HepG2 (cell line): ENCODE results near the gene SHQ1. TPM values are rescaled to one million over a fixed set of nuclear protein-coding genes. Genes with fewer than 3 reads are reported as not detected.

Experiments used
- ATAC-seq: fragments of 200-7000 bp; cut with Tn5 transposase; 3 replicates; pipeline ENCODE4 v1.9.1; 2020; ENCODE audit warnings: mild to moderate bottlenecking, moderate library complexity
- BruUV-seq: library from RNA; stranded (reverse); fragments of 400-500 nt; replicated peaks from 2 replicates; lab custom pipeline; 2021; lab: Mats Ljungman, UMichigan
- CTCF ChIA-PET: fragments of 300-600 bp; formaldehyde crosslinking; extraction: SDS; loops from one replicate; lab custom pipeline; 2021; ENCODE audit warnings: low total read pairs, inconsistent platforms, low intra/inter-chr PET ratio; lab: Yijun Ruan, JAX
- POLR2A ChIA-PET: fragments of 350-600 bp; sonication (Branson Sonifier 250); formaldehyde crosslinking; loops from one replicate; lab custom pipeline; 2020; ENCODE audit warnings: antibody characterized with exemption, inconsistent platforms; lab: Yijun Ruan, JAX
- DNase-seq: peaks from one replicate; pipeline ENCODE4 v3.0.0-alpha.2; 2015; ENCODE audit warnings: low spot score
- FAIRE-seq: peaks from 3 replicates; lab custom pipeline; 2011; peaks lifted over from hg19 to GRCh38; lab: Jason Lieb, UNC
- H2AFZ ChIP-seq: one replicate; pipeline ENCODE4 v1.6.1; 2011; ENCODE audit warnings: low read length, inconsistent platforms
- H3K27ac ChIP-seq: fragments of 300-600 bp; 3 replicates; pipeline ENCODE4 v1.8.0; 2011; ENCODE audit warnings: mixed run types, mild to moderate bottlenecking, mixed read lengths, low read length, inconsistent platforms; ENCODE audit not compliant: insufficient read depth; ENCODE audit errors: extremely low read length
- H3K27me3 ChIP-seq, 2 experiments: fragments of 200-600 bp in 1 of 2; 2 replicates in 1 of 2; 3 replicates in 1 of 2; pipeline versions ENCODE4 v1.6.0 to v1.8.0; 2011; ENCODE audit warnings: low read length in 2 of 2, mild to moderate bottlenecking in 2 of 2, moderate library complexity in 2 of 2, inconsistent platforms in 1 of 2; ENCODE audit not compliant: insufficient read depth in 2 of 2, control insufficient read depth in 1 of 2
- H3K36me3 ChIP-seq, 2 experiments: fragments of 200-600 bp in 1 of 2; replicated peaks in 1 of 2; 2 replicates in 1 of 2; 3 replicates in 1 of 2; pipeline versions ENCODE4 v1.5.1 to v1.8.0; 2011; ENCODE audit warnings: low read length in 2 of 2, inconsistent platforms in 1 of 2; ENCODE audit not compliant: insufficient read depth in 2 of 2, control insufficient read depth in 1 of 2
- H3K4me1 ChIP-seq: 2 replicates; pipeline ENCODE4 v1.5.1; 2012; ENCODE audit warnings: low read length, inconsistent platforms; ENCODE audit not compliant: insufficient read depth
- H3K4me2 ChIP-seq: 2 replicates; pipeline ENCODE4 v1.6.0; 2011; ENCODE audit warnings: low read depth, low read length, inconsistent platforms
- H3K4me3 ChIP-seq, 3 experiments: fragments of 200-600 bp in 1 of 3; sonication (generic), shearing (Covaris generic) in 1 of 3; replicated peaks in 1 of 3; 2 replicates each; pipeline ENCODE4 v1.5.1; 2011 to 2016; ENCODE audit warnings: low read length in 3 of 3, inconsistent platforms in 2 of 3, low read depth in 2 of 3, mild to moderate bottlenecking in 2 of 3, control low read depth in 1 of 3, mixed read lengths in 1 of 3; ENCODE audit not compliant: insufficient read depth in 1 of 3
- H3K79me2 ChIP-seq: one replicate; pipeline ENCODE4 v1.6.1; 2011; ENCODE audit warnings: low read length, inconsistent platforms; ENCODE audit not compliant: insufficient read depth
- H3K9ac ChIP-seq: 2 replicates; pipeline ENCODE4 v1.6.0; 2011; ENCODE audit warnings: mild to moderate bottlenecking, low read depth, low read length, inconsistent platforms; ENCODE audit not compliant: insufficient read depth
- H3K9me3 ChIP-seq: 2 replicates; pipeline ENCODE4 v1.5.1; 2012; ENCODE audit warnings: mild to moderate bottlenecking, low read length
- H4K20me1 ChIP-seq: 2 replicates; pipeline ENCODE4 v1.6.0; 2011; ENCODE audit warnings: inconsistent platforms, mild to moderate bottlenecking, low read length, moderate library complexity; ENCODE audit not compliant: insufficient read depth
- EZH2 ChIP-seq: conservative IDR thresholded peaks from 2 replicates; pipeline ENCODE4 v1.6.1; 2012; ENCODE audit warnings: mild to moderate bottlenecking, low read depth, low read length, moderate library complexity
- FIP1L1 ChIP-seq: fragments of 200-400 bp; formaldehyde crosslinking; IDR thresholded peaks from 2 replicates; pipeline ENCODE4 v1.6.1; 2018; ENCODE audit warnings: low read depth, mild to moderate bottlenecking, low read length, moderate library complexity, borderline replicate concordance; ENCODE audit not compliant: insufficient read depth
- KLF13 ChIP-seq: sonication (generic); formaldehyde crosslinking; IDR thresholded peaks from 2 replicates; pipeline ENCODE4 v1.4.0; 2020; ENCODE audit warnings: mild to moderate bottlenecking, missing genetic modification reagents
- NR2C2 ChIP-seq: sonication (generic); formaldehyde crosslinking; IDR thresholded peaks from 2 replicates; pipeline ENCODE4 v1.4.0; 2020; ENCODE audit warnings: missing genetic modification reagents, mild to moderate bottlenecking, moderate library complexity, borderline replicate concordance
- PCBP2 ChIP-seq: fragments of 200-400 bp; formaldehyde crosslinking; optimal IDR thresholded peaks from 2 replicates; pipeline ENCODE3; 2018; ENCODE audit warnings: low read length, low read depth; ENCODE audit not compliant: poor library complexity, severe bottlenecking
- PPARG ChIP-seq: conservative IDR thresholded peaks from 2 replicates; pipeline ENCODE4 v1.6.1; 2016; ENCODE audit warnings: missing biosample characterization, missing genetic modification reagents
- ZNF225 ChIP-seq: sonication (generic); formaldehyde crosslinking; IDR thresholded peaks from 2 replicates; pipeline ENCODE4 v1.4.0; 2020; ENCODE audit warnings: mild to moderate bottlenecking, missing genetic modification reagents
- WGBS: methylation state at CpG from one replicate; pipeline ENCODE4 v1.1.6; 2017; ENCODE audit warnings: low lambda C conversion rate; 5-methylcytosine and 5-hydroxymethylcytosine counted together
- in situ Hi-C: cut with HindIII; loops from 2 replicates; pipeline ENCODE4 v1.10.0; 2017; ENCODE audit warnings: low pct_unique_long_range_greater_than_20kb; ENCODE audit not compliant: extremely low pct_ligation_motif_present
- intact Hi-C: fragments of 100-400 bp; cut with micrococcal nuclease; formaldehyde crosslinking; loops from one replicate; pipeline ENCODE4 v1.10.0; 2022; ENCODE audit not compliant: unreplicated experiment
- polyA plus RNA-seq, 8 experiments: library from polyadenylated mRNA; depleted of rRNA in 3 of 8; stranded (reverse) in 7 of 8; unstranded in 1 of 8; fragments of >200 nt; fragmentation: Illumina TruSeq in 4 of 8; extraction: Trizol in 4 of 8; gene quantifications; 2 replicates each; pipeline versions ENCODE4 v1.2.1 to v1.2.3, GENCODE V29; 2011 to 2016; ENCODE audit warnings: low read depth in 4 of 8, missing spikeins in 1 of 8, mixed read lengths in 1 of 8; ENCODE audit not compliant: insufficient read depth in 1 of 8
- total RNA-seq, 5 experiments: library from RNA; depleted of rRNA; stranded (reverse); fragments of >200 nt; fragmentation: Illumina TruSeq; extraction: Trizol; gene quantifications; 2 replicates each; pipeline ENCODE4 v1.2.3, GENCODE V29; 2016; ENCODE audit warnings: low read depth in 1 of 5
- TF ChIP-seq, protein P1 (sequence below): sonication (generic); formaldehyde crosslinking; IDR thresholded peaks from 2 replicates; pipeline ENCODE4 v1.4.0; 2020; ENCODE audit warnings: missing genetic modification reagents, borderline replicate concordance

Gene SHQ1
- total and polyA plus RNA-seq, 2 of the 13 experiments (the other 11 are each of a cell fraction or from before 2014, with no cell fraction given) = 5.5 to 20.3 TPM

DNA sequence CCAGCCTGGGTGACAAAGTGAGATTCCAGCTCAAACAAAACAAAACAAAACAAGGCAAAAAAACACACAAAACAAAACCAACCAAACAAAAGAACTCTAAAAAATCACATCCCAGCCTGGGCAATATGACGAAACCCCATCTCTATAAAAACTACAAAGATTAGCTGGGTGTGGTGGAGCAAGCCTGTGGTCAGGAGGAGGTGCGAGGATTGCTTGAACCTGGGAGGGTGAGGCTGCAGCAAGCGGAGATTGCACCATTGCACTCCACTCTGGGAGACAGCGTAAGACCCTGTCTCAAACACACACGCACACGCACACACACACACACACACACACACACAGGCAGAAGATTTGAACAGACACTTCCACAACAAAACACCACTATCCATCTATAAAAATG is 99.6 kb downstream of the SHQ1 start:
- Histone ChIP-seq H3K79me2 (no peaks in the 10 kb centered on the region), H3K4me3 (no peak overlapping the region), H3K9me3 (no peaks in the 10 kb centered on the region), H3K27ac (no peak overlapping the region), H3K9ac (no peak overlapping the region), H4K20me1 (no peaks in the 10 kb centered on the region), H3K4me1 (peaks cover 25% of the 10 kb centered on the region), H2AFZ (no peak overlapping the region), H3K27me3 (no peaks in the 10 kb centered on the region), H3K4me2 (no peak overlapping the region), H3K36me3 (no peaks in the 10 kb centered on the region)
- no TSS peak for BruUV-seq
- ChIA-PET CTCF (no interaction called here), POLR2A (no interaction called here)
- ATAC-seq (no peak), FAIRE-seq (no peak), DNase-seq (no peak)
- 96% methylated on average over 6 of the region's 6 CpGs for WGBS
- in situ Hi-C loops = no loop called here
- no peak for TF ChIP-seq ZNF225 (CRISPR knock-in tag)
- TF ChIP-seq FIP1L1 = no peak
- intact Hi-C loops = no loop called here

DNA sequence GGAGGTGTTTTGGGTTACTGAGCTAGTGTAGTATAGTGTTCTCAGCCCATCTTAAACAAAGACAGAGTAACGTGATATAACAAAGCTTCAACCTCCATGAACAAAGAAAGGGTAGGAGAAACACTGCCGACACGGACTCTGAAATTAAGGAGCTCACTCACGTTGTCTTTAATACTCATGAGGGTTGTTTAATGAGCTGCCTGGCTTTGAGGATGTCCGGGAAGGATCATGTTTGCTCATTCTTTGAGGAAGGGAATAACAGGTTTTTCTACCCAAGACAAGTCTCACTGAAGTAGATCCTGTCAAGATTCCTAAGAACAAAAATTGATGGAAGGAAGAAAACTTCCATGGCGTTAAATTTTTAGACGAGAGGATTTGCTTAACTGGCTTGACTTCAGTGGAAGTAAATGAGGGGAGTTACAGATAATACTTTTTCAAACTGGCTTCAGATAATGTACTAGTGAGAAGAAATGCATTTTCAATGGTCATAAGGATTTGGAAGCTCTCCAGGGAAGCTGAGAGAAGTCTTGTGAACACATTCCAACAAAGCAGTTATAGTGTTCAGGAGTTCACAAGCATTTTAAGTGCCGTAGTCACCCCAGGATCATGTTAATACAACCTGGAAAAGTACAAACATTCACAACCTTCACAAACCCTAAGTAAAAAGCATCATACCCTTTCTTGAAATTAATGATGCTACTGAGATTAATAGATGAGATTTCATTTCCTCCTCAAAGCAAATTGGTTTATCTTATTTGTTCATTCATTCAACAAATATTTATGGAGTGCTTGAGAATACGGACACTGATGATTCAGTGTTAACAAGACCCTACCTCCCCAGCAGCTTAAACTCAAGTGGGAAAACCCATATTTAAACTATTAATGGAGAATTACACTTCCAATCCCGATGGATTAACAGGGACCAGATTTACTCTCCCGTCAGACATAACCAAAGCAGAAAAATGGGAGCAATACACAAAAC is 101.5 kb downstream of the SHQ1 start:
- in situ Hi-C loops (no loop called here), intact Hi-C loops (no loop called here)
- CTCF ChIA-PET = no interaction called here
- H4K20me1 ChIP-seq = no peaks in the 10 kb centered on the region
- FAIRE-seq = no peak
- POLR2A ChIA-PET = no interaction called here
- H3K4me1 ChIP-seq = peaks cover 21% of the 10 kb centered on the region
- WGBS = 81% methylated on average over 11 of the region's 11 CpGs
- H3K36me3 ChIP-seq = no peaks in the 10 kb centered on the region
- H3K27me3 ChIP-seq = no peaks in the 10 kb centered on the region
- TF ChIP-seq, protein P1, sequence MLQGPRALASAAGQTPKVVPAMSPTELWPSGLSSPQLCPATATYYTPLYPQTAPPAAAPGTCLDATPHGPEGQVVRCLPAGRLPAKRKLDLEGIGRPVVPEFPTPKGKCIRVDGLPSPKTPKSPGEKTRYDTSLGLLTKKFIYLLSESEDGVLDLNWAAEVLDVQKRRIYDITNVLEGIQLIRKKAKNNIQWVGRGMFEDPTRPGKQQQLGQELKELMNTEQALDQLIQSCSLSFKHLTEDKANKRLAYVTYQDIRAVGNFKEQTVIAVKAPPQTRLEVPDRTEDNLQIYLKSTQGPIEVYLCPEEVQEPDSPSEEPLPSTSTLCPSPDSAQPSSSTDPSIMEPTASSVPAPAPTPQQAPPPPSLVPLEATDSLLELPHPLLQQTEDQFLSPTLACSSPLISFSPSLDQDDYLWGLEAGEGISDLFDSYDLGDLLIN (CRISPR knock-in tag) = no peak
- no peak for TF ChIP-seq EZH2
- no peak for TF ChIP-seq NR2C2 (CRISPR knock-in tag)
- no peak for TF ChIP-seq KLF13 (CRISPR knock-in tag)
- TF ChIP-seq PPARG (CRISPR knock-in tag) = no peak
- no peak for TF ChIP-seq PCBP2
- no peak overlapping the region for H2AFZ ChIP-seq
- H3K4me3 ChIP-seq = no peak overlapping the region
- H3K79me2 ChIP-seq = no peaks in the 10 kb centered on the region
- no peak overlapping the region for H3K9ac ChIP-seq
- no peak for ATAC-seq
- H3K27ac ChIP-seq = no peak overlapping the region
- DNase-seq = no peak
- no TSS peak for BruUV-seq
- no peak overlapping the region for H3K4me2 ChIP-seq
- no peaks in the 10 kb centered on the region for H3K9me3 ChIP-seq
